GM18502 (cell line): ENCODE results near the gene KLK14.

Source experiments
- ATAC-seq: cut with Tn5 transposase; IDR thresholded peaks from one replicate; pipeline ENCODE4 v1.9.1; 2021; ENCODE audit warnings: mild to moderate bottlenecking; ENCODE audit not compliant: unreplicated experiment, poor library complexity

The KLK14 gene

GRCh38 chr19:51090471-51090870 lies 7.8 kb upstream of the KLK14 start:
- no peak for ATAC-seq

GRCh38 chr19:51089786-51090185 lies 7.1 kb upstream of the KLK14 start:
- no peak for ATAC-seq

- no peak for ATAC-seq
Measured at GRCh38 chr19:51086153-51086850, 3.6 kb upstream of the KLK14 start.

- ATAC-seq: no peak
Measured at GRCh38 chr19:51084505-51084904, 1.8 kb upstream of the KLK14 start.

- no peak for ATAC-seq
Measured at GRCh38 chr19:51083783-51084182, 1.1 kb upstream of the KLK14 start.

- no peak for ATAC-seq
Measured at GRCh38 chr19:51083181-51083580, 494 bp upstream of the KLK14 start.

GRCh38 chr19:51081476-51081875 lies 1.2 kb downstream of the KLK14 start:
- no peak for ATAC-seq

GRCh38 chr19:51079481-51080110 lies 3.1 kb downstream of the KLK14 start:
- ATAC-seq: no peak

- ATAC-seq: no peak
Measured at GRCh38 chr19:51078731-51079130, 4.0 kb downstream of the KLK14 start.

GRCh38 chr19:51078104-51078503 lies 4.6 kb downstream of the KLK14 start:
- ATAC-seq: no peak

- no peak for ATAC-seq
Measured at GRCh38 chr19:51076631-51077213, 6.0 kb downstream of the KLK14 start.

- ATAC-seq: no peak
Measured at GRCh38 chr19:51075998-51076397, 6.7 kb downstream of the KLK14 start.

GRCh38 chr19:51071095-51071405 lies 11.6 kb downstream of the KLK14 start:
- ATAC-seq: no peak

- no peak for ATAC-seq
Measured at GRCh38 chr19:51070334-51071094, 12.2 kb downstream of the KLK14 start.

GRCh38 chr19:51066393-51067186 lies 16.1 kb downstream of the KLK14 start:
- ATAC-seq: no peak

GRCh38 chr19:51065221-51065960 lies 17.3 kb downstream of the KLK14 start:
- no peak for ATAC-seq

- no peak for ATAC-seq
Measured at GRCh38 chr19:51064534-51065220, 18.0 kb downstream of the KLK14 start, which contains the start of gene KLK13. TSS of gene KLK13 (minus strand) at chr19:51065092. CDS start at chr19:51065067, 25 bp downstream.

- no peak for ATAC-seq
Measured at GRCh38 chr19:51063664-51064063, 19.0 kb downstream of the KLK14 start.

- no peak for ATAC-seq
Measured at GRCh38 chr19:51060973-51061372, 21.7 kb downstream of the KLK14 start.
